HL-60 (cell line): ENCODE data around the gene LNPEP.

Experiments used
- DNase-seq, 2 experiments: peaks; one replicate each; pipeline ENCODE4 v3.0.0-alpha.2; 2010 to 2020; ENCODE audit warnings: low read depth in 1 of 2, low spot score in 1 of 2
- H3K27ac ChIP-seq: fragments of 250-450 bp; sonication (Bioruptor Pico); replicated peaks from 2 replicates; pipeline ENCODE4 v1.5.1; 2020; ENCODE audit warnings: mild to moderate bottlenecking, moderate library complexity
- H3K27me3 ChIP-seq: fragments of 250-450 bp; sonication (Bioruptor Pico); 2 replicates; pipeline ENCODE4 v1.5.1; 2021; ENCODE audit warnings: mild to moderate bottlenecking, moderate library complexity; ENCODE audit not compliant: insufficient read depth, poor library complexity, severe bottlenecking
- H3K4me3 ChIP-seq: replicated peaks from 2 replicates; pipeline ENCODE4 v1.5.1; 2011; ENCODE audit warnings: mild to moderate bottlenecking, control low read depth, low read length; ENCODE audit not compliant: insufficient read depth
- CTCF ChIP-seq: IDR thresholded peaks from one replicate; pipeline ENCODE4 v1.5.1; 2011; ENCODE audit warnings: low read length, control low read depth, inconsistent platforms; ENCODE audit not compliant: insufficient read depth
- GABPA ChIP-seq: IDR thresholded peaks from 2 replicates; pipeline ENCODE4 v1.6.1; 2012; ENCODE audit warnings: low read depth
- POLR2AphosphoS5 ChIP-seq: IDR thresholded peaks from 2 replicates; pipeline ENCODE4 v1.6.1; 2012; ENCODE audit warnings: low read depth
- REST ChIP-seq: IDR thresholded peaks from 2 replicates; pipeline ENCODE4 v1.6.1; 2012; ENCODE audit warnings: low read depth; ENCODE audit not compliant: insufficient replicate concordance
- SPI1 ChIP-seq: IDR thresholded peaks from 2 replicates; pipeline ENCODE4 v1.6.1; 2012; ENCODE audit warnings: low read depth, mild to moderate bottlenecking, borderline replicate concordance

The LNPEP gene

DNA sequence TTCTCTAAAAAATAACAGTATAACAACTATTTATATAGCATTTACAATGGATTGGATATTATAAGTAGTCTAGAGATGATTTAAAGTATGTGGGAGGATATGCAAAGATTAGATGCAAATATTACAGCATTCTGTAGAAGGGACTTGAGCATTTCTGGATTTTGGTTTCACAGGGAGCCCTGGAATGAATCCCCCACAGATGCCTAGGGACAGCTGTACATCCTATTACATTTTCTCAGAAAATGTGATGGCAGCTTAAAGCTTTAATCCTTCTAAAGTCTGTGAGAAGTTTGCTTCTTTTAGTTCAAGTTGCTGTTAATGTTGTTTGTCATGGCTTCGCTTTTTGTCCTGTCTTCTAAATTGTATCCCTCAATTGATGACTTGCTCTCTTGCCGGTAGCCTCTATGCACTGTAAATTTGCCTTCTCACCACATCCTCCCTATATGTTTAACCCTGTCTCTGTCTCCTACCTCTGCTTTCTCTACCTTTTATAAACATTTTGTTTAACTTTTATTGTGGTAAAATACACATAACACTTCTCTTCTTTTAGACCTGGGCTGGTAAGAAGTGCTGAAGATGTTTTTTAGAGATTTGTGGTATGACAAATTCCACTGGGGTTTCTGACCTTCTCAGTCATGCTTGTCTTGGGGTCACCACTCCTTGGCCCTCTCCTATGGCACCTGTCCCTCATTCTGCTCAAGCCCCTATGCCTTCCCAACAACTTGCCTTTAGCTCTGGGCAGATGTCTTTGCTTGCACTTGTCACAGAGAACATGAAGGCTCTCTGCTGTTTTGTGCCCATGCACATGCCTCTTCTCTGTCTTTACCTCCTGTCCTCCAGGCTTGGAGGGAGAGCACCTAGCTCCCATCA lies 37.9 kb downstream of the LNPEP start:
- no peaks in the 10 kb centered on the region for H3K27me3 ChIP-seq
- TF ChIP-seq GABPA (no peak), SPI1 (no peak), POLR2AphosphoS5 (no peak), REST (no peak), CTCF (no peak)
- DNase-seq: no peak
- H3K4me3 ChIP-seq: no peak overlapping the region
- H3K27ac ChIP-seq: no peak overlapping the region

DNA sequence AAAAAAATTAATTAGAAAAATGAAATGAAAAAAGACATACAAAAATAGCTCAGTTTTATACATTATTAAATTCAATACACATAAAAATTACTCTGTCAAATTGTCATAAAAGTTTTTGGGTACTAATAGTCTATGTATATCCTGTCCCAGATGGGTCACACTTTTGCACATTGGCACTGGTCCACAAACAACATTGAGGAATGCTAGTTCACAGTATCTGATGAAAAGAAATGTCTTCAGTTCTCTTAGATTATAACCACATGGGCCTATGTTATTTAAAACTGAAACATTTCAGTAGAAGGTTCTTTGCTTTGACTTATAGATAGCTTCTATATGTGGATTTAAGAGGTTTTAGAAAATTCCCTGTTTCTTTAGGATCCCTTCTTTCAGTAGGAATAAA lies 39.8 kb downstream of the LNPEP start:
- H3K4me3 ChIP-seq: no peak overlapping the region
- H3K27me3 ChIP-seq: no peaks in the 10 kb centered on the region
- H3K27ac ChIP-seq: no peak overlapping the region
- TF ChIP-seq SPI1: no peak
- TF ChIP-seq POLR2AphosphoS5: no peak
- no peak for TF ChIP-seq GABPA
- TF ChIP-seq REST: no peak
- TF ChIP-seq CTCF: no peak
- DNase-seq: no peak

DNA sequence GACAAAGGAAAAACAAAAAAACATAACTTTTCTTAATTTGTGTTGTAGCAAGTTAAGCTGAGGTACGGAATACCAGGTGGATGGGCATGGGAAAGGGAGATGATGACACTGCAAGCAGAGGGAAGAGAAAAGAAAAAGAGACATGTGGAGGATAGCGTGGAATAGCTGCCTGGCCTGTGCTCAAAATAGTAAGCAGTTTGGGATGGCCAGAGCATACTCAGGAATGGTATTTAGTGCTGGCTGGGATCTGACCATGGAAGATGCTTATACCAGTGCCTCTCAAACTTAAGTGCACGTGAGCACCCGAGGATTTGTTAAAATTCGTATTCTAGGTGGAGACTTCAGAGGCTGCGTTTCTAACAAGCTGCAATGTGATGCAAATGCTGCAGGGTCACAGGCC lies 41.3 kb downstream of the LNPEP start:
- DNase-seq: no peak
- TF ChIP-seq POLR2AphosphoS5 (no peak), REST (no peak), SPI1 (no peak), GABPA (no peak), CTCF (no peak)
- Histone ChIP-seq H3K27ac (no peak overlapping the region), H3K27me3 (no peaks in the 10 kb centered on the region), H3K4me3 (no peak overlapping the region)
